OCI-LY3 (cell line): Measurements from ENCODE around the gene LHFPL3.

Experiments used
- H2AFZ ChIP-seq: fragments of 200-600, 300-600 bp; shearing (Covaris generic); 2 replicates; pipeline ENCODE4 v1.6.0; 2014; ENCODE audit warnings: antibody characterized with exemption, low read depth, low read length
- H3K27ac ChIP-seq: fragments of 200-600, 300-600 bp; sonication (generic); 2 replicates; pipeline ENCODE4 v1.5.1; 2014; ENCODE audit warnings: mild to moderate bottlenecking, low read length, moderate library complexity, mixed read lengths
- H3K27me3 ChIP-seq: fragments of 200-600, 300-600 bp; sonication (generic); 2 replicates; pipeline ENCODE4 v1.6.1; 2014; ENCODE audit warnings: low read depth, low read length, mixed read lengths
- H3K36me3 ChIP-seq: fragments of 200-600, 300-600 bp; sonication (generic); replicated peaks from 2 replicates; pipeline ENCODE3; 2014; ENCODE audit warnings: low read depth, low read length, mixed read lengths
- H3K4me1 ChIP-seq: fragments of 300-600, 200-600 bp; sonication (generic); 2 replicates; pipeline ENCODE4 v1.6.1; 2014; ENCODE audit warnings: low read length, mixed read lengths
- H3K4me2 ChIP-seq: fragments of 200-600, 300-600 bp; sonication (generic); 2 replicates; pipeline ENCODE4 v1.6.1; 2014; ENCODE audit warnings: low read length, mixed read lengths
- H3K4me3 ChIP-seq: fragments of 300-600, 200-600 bp; sonication (generic); 2 replicates; pipeline ENCODE4 v1.5.1; 2014; ENCODE audit warnings: antibody characterized with exemption, mild to moderate bottlenecking, low read length, moderate library complexity
- H3K79me2 ChIP-seq: fragments of 300-600, 200-600 bp; shearing (Covaris generic); 2 replicates; pipeline ENCODE4 v1.6.1; 2014; ENCODE audit warnings: mild to moderate bottlenecking, low read length, mixed read lengths
- H3K9ac ChIP-seq: fragments of 300-600, 200-600 bp; shearing (Covaris generic); 2 replicates; pipeline ENCODE4 v1.6.0; 2014; ENCODE audit warnings: mild to moderate bottlenecking, low read length, moderate library complexity
- H3K9me3 ChIP-seq: fragments of 200-600, 300-600 bp; shearing (Covaris generic); 2 replicates; pipeline ENCODE4 v1.6.1; 2014; ENCODE audit warnings: low read length, mixed read lengths; ENCODE audit not compliant: insufficient read depth
- H4K20me1 ChIP-seq: fragments of 200-600, 300-600 bp; sonication (generic); 2 replicates; pipeline ENCODE4 v1.6.1; 2016; ENCODE audit warnings: low read length, mixed read lengths; ENCODE audit not compliant: insufficient read depth
- EZH2phosphoT487 ChIP-seq: fragments of 200-600 bp; shearing (Covaris generic); IDR thresholded peaks from 2 replicates; pipeline ENCODE4 v1.6.1; 2018; ENCODE audit warnings: antibody characterized with exemption, mixed run types, low read depth
- TF ChIP-seq, protein P1 (sequence below): fragments of 200-600, 300-600 bp; sonication (generic); IDR thresholded peaks from 2 replicates; pipeline ENCODE4 v1.5.1; 2014; ENCODE audit warnings: antibody characterized with exemption, low read length, low read depth

LHFPL3 gene

DNA sequence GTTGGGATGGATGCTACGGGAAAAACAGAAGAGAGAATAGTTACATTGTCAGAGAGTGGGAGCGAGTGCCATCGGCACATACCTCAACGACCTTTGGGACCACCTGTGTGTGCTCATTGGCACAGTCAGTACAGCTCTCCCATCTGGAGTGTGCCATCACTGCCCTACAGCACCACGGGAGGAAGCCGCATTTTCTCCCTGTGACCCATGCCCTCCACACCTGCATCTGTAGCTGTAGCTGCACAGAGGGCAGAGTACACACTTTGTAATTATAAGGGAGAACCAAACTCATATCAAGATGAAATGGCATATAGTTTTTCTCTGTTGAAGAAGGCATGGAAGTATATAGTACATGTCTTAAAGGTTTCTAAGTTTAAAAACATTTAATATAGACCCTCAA, 207.4 kb downstream of the LHFPL3 start:
- Histone ChIP-seq H3K4me2 (no peak overlapping the region), H3K27ac (no peak overlapping the region), H2AFZ (no peak overlapping the region), H3K4me3 (no peak overlapping the region), H3K9ac (no peak overlapping the region), H3K27me3 (no peaks in the 10 kb centered on the region), H3K4me1 (peaks cover 33% of the 10 kb centered on the region), H3K36me3 (no peaks in the 10 kb centered on the region), H4K20me1 (no peaks in the 10 kb centered on the region), H3K79me2 (no peaks in the 10 kb centered on the region), H3K9me3 (no peaks in the 10 kb centered on the region)
- TF ChIP-seq EZH2phosphoT487: no peak
- TF ChIP-seq, protein P1, sequence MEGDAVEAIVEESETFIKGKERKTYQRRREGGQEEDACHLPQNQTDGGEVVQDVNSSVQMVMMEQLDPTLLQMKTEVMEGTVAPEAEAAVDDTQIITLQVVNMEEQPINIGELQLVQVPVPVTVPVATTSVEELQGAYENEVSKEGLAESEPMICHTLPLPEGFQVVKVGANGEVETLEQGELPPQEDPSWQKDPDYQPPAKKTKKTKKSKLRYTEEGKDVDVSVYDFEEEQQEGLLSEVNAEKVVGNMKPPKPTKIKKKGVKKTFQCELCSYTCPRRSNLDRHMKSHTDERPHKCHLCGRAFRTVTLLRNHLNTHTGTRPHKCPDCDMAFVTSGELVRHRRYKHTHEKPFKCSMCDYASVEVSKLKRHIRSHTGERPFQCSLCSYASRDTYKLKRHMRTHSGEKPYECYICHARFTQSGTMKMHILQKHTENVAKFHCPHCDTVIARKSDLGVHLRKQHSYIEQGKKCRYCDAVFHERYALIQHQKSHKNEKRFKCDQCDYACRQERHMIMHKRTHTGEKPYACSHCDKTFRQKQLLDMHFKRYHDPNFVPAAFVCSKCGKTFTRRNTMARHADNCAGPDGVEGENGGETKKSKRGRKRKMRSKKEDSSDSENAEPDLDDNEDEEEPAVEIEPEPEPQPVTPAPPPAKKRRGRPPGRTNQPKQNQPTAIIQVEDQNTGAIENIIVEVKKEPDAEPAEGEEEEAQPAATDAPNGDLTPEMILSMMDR: no peak

DNA sequence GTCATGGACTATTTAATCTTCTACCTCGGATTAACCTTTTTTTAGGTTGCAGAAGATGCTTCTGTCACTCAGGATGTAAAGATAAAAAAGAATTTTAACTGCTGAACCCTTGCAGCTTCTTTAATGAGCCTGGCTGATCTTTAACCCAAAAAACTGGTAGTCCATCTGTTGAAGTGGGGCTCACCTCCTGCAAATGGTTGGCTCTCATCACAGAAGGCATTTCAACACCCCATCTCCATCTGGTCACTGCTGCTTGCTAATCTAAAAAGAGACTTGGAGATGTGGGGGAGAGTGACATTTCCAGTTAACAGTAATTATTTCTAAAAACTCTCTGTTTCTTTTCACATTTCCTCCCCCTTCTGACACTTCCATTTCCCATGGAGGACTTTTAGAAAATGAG, 208.6 kb downstream of the LHFPL3 start:
- peak overlapping the region; percentile 56 for H3K4me2 ChIP-seq
- peaks cover 34% of the 10 kb centered on the region for H3K4me1 ChIP-seq
- peak overlapping the region; percentile 21; the same call in 1 of the 2 replicates for H3K9ac ChIP-seq
- H2AFZ ChIP-seq: no peak overlapping the region
- TF ChIP-seq EZH2phosphoT487: no peak
- TF ChIP-seq, protein P1: no peak
- H3K36me3 ChIP-seq: no peaks in the 10 kb centered on the region
- no peak overlapping the region for H3K4me3 ChIP-seq
- no peaks in the 10 kb centered on the region for H4K20me1 ChIP-seq
- no peaks in the 10 kb centered on the region for H3K79me2 ChIP-seq
- H3K9me3 ChIP-seq: no peaks in the 10 kb centered on the region
- peak overlapping the region; percentile 60 for H3K27ac ChIP-seq
- no peaks in the 10 kb centered on the region for H3K27me3 ChIP-seq

DNA sequence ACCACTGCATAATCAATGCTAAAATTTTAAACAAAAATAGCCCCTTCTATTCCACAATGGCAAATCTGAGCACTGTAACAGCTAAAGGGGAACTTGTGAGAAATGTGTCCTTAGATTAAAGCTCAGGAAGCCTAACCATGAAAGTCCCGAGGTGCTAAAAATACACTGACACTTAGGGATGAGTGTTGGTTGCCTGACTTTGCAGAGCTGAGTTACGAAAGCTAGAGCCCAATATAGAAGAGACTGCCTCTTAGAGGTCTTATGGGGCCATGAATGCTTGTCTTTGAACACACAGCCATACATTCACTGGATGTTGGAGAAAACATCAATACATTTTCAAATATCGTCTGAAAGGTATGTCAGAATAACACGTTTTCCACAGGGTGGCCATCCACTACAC, 209.7 kb downstream of the LHFPL3 start:
- Histone ChIP-seq H4K20me1 (no peaks in the 10 kb centered on the region), H3K27me3 (no peaks in the 10 kb centered on the region), H3K4me1 (peaks cover 41% of the 10 kb centered on the region), H2AFZ (no peak overlapping the region), H3K79me2 (no peaks in the 10 kb centered on the region), H3K4me2 (peak overlapping the region; percentile 56), H3K9me3 (no peaks in the 10 kb centered on the region), H3K4me3 (peak overlapping the region; percentile 20; the same call in 1 of the 2 replicates), H3K36me3 (no peaks in the 10 kb centered on the region), H3K9ac (peak overlapping the region; percentile 21), H3K27ac (peak overlapping the region; percentile 60)
- TF ChIP-seq, protein P1: peak; percentile 21
- TF ChIP-seq EZH2phosphoT487: no peak

DNA sequence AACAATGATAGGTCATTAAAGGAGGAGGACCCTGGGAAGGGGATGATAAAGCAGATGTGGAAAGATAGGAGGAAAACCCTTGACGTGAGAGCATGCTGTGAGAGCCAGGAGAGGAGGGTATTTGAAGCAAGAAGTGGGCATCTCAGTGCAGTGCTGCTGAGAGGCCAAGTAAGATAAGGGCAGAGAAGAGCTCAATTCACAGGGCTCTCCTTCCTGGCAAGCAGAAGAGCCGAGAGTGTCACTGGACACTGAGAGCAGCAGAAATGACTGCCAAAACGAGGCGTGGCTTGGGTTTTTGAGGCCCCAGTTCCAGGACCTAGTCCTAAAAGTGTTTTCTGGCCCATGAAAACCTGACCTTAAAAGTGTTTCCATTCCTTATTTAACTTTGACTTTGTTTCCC, 213.5 kb downstream of the LHFPL3 start:
- H3K9ac ChIP-seq: no peak overlapping the region
- H2AFZ ChIP-seq: no peak overlapping the region
- no peak overlapping the region for H3K4me2 ChIP-seq
- H3K79me2 ChIP-seq: no peaks in the 10 kb centered on the region
- no peaks in the 10 kb centered on the region for H3K9me3 ChIP-seq
- H3K27me3 ChIP-seq: no peaks in the 10 kb centered on the region
- no peaks in the 10 kb centered on the region for H3K36me3 ChIP-seq
- no peak overlapping the region for H3K4me3 ChIP-seq
- no peaks in the 10 kb centered on the region for H4K20me1 ChIP-seq
- H3K27ac ChIP-seq: no peak overlapping the region
- TF ChIP-seq, protein P1: no peak
- no peak for TF ChIP-seq EZH2phosphoT487
- peaks cover 36% of the 10 kb centered on the region for H3K4me1 ChIP-seq
